Esophagus muscularis mucosa (tissue), 4 donors: ENCODE measurements around the gene SIVA1. TPM values are rescaled to one million over a fixed set of nuclear protein-coding genes. Genes with fewer than 3 reads are reported as not detected.

Source experiments
- DNase-seq: peaks from one replicate; pipeline ENCODE4 v3.0.0-alpha.2; 2017; ENCODE audit errors: extremely low spot score
- H3K27ac ChIP-seq, 4 donors: fragments of 200-600 bp; sonication (generic); replicated peaks in 1 of 4; 1 replicate in 3 of 4; 2 replicates in 1 of 4; pipeline ENCODE4 v1.5.1; 2016 to 2019; ENCODE audit warnings: mild to moderate bottlenecking in 1 of 4
- H3K27me3 ChIP-seq, 4 donors: fragments of 200-600 bp; sonication (generic); one replicate each; pipeline versions ENCODE4 v1.5.1 to v1.6.0; 2016 to 2019
- H3K36me3 ChIP-seq, 4 donors: fragments of 200-600 bp; sonication (generic); one replicate each; pipeline ENCODE4 v1.5.1; 2016 to 2019
- H3K4me1 ChIP-seq, 4 donors: fragments of 200-600 bp; sonication (generic); one replicate each; pipeline ENCODE4 v1.5.1; 2016 to 2019
- H3K4me3 ChIP-seq, 4 donors: fragments of 200-600 bp; sonication (generic); 1 replicate in 2 of 4; 2 replicates in 2 of 4; pipeline ENCODE4 v1.5.1; 2016 to 2019; ENCODE audit warnings: mild to moderate bottlenecking in 4 of 4, moderate library complexity in 1 of 4
- H3K9me3 ChIP-seq, 4 donors: fragments of 200-600 bp; sonication (generic); 1 replicate in 3 of 4; 2 replicates in 1 of 4; pipeline ENCODE4 v1.5.1; 2016 to 2019
- CTCF ChIP-seq, 3 experiments: fragments of 200-600 bp in 2 of 3; fragments of 450-650 bp in 1 of 3; sonication (generic) in 2 of 3; IDR thresholded peaks; one replicate each; pipeline ENCODE4 v1.5.1; 2017 to 2019; ENCODE audit warnings: antibody characterized with exemption in 3 of 3, mild to moderate bottlenecking in 2 of 3, moderate library complexity in 1 of 3
- EP300 ChIP-seq: sonication (generic); formaldehyde crosslinking; IDR thresholded peaks from one replicate; pipeline ENCODE4 v1.6.1; 2017; ENCODE audit warnings: antibody characterized with exemption
- POLR2A ChIP-seq: fragments of 450-650 bp; IDR thresholded peaks from one replicate; pipeline ENCODE4 v1.6.1; 2017; ENCODE audit warnings: antibody characterized with exemption, moderate library complexity, mild to moderate bottlenecking, low read depth
- POLR2AphosphoS5 ChIP-seq, 2 donors: sonication (generic); formaldehyde crosslinking; IDR thresholded peaks; one replicate each; pipeline ENCODE4 v1.6.1; 2017; ENCODE audit warnings: antibody characterized with exemption in 2 of 2
- WGBS: methylation state at CpG from one replicate; pipeline ENCODE4 v1.1.5; 2018; 5-methylcytosine and 5-hydroxymethylcytosine counted together
- intact Hi-C: fragments of 100-400 bp; cut with DNase I; formaldehyde crosslinking; loops from one replicate; pipeline ENCODE4 v1.15.1; 2023
- total RNA-seq, 4 donors: library from RNA; depleted of rRNA; stranded (reverse); fragments of >200 nt; gene quantifications; one replicate each; pipeline versions ENCODE4 v1.1.0 to v1.2.1, GENCODE V29; 2016

The SIVA1 gene
- total RNA-seq, 4 donors from 2014 or later = 207 to 324 (median 290) TPM

DNA sequence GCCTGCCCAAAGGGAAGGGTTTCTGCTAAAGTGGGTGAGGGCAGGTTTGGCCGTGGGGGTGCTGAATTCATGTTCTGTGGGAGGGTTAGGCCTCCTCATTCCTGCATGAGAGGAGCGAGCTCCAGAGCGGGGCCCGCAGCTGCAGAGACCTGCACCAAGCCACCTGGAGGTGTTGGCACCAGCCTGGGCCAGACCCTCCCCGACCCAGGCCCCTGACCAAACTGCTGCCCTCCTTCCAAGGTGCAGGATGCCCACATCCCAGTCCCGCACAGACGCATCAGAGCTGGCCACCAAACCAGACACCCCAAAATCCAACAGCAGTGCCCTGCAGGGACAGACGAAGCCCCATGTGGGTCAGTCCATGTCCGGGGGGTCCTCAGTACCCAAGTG is 18.4 kb upstream of the SIVA1 start:
- Histone ChIP-seq H3K4me3 (no peak overlapping the region), H3K27me3 (no peaks in the 10 kb centered on the region), H3K4me1 (peaks cover 46 to 64% (median 56%) of the 10 kb centered on the region in 4 donors), H3K36me3 (peaks cover 0 to 14% (median 3%) of the 10 kb centered on the region in 4 donors), H3K27ac (peak overlapping the region in 3 of 4 donors; percentile 77 to 82 (median 81)), H3K9me3 (no peaks in the 10 kb centered on the region)
- no peak for DNase-seq
- intact Hi-C loops = no loop called here
- 94% methylated on average over 7 of the region's 9 CpGs for WGBS
- TF ChIP-seq CTCF (IDR thresholded peaks at IDR 0.05) (no peak), EP300 (no peak), POLR2A (no peak), POLR2AphosphoS5 (IDR thresholded peaks at IDR 0.05) (no peak)

- Histone ChIP-seq H3K27me3 (no peaks in the 10 kb centered on the region), H3K36me3 (peaks cover 0 to 20% (median 7%) of the 10 kb centered on the region in 4 donors), H3K27ac (peak overlapping the region; percentile 76 to 82 (median 79)), H3K4me1 (peaks cover 46 to 64% (median 56%) of the 10 kb centered on the region in 4 donors), H3K4me3 (no peak overlapping the region), H3K9me3 (no peaks in the 10 kb centered on the region)
- no peak for DNase-seq
- WGBS = 84% methylated on average over 20 of the region's 31 CpGs
- intact Hi-C loops = no loop called here
- TF ChIP-seq POLR2A (peak; percentile 11), EP300 (no peak)
Measured at GRCh38 chr14:104734991-104735779, 17.8 kb upstream of the SIVA1 start.

- intact Hi-C loops = no loop called here
- Histone ChIP-seq H3K36me3 (peaks cover 0 to 28% (median 10%) of the 10 kb centered on the region in 4 donors), H3K4me3 (no peak overlapping the region), H3K27me3 (no peaks in the 10 kb centered on the region), H3K4me1 (peaks cover 46 to 64% (median 56%) of the 10 kb centered on the region in 4 donors), H3K9me3 (no peaks in the 10 kb centered on the region), H3K27ac (peak overlapping the region; percentile 76 to 82 (median 79))
- no peak for DNase-seq
- 75% methylated on average over 8 of the region's 26 CpGs for WGBS
- TF ChIP-seq EP300 (peak; percentile 60), POLR2A (no peak), POLR2AphosphoS5 (IDR thresholded peaks at IDR 0.05) (peak; percentile 80 to 87), CTCF (IDR thresholded peaks at IDR 0.05) (no peak)
Measured at GRCh38 chr14:104735830-104736642, 16.9 kb upstream of the SIVA1 start.

- Histone ChIP-seq H3K9me3 (no peaks in the 10 kb centered on the region), H3K27me3 (no peaks in the 10 kb centered on the region), H3K27ac (no peak overlapping the region), H3K36me3 (peaks cover 0 to 53% (median 19%) of the 10 kb centered on the region in 4 donors), H3K4me1 (peaks cover 28 to 42% (median 35%) of the 10 kb centered on the region in 4 donors), H3K4me3 (no peak overlapping the region)
- intact Hi-C loops = no loop called here
- TF ChIP-seq POLR2AphosphoS5 (IDR thresholded peaks at IDR 0.05) = no peak
- TF ChIP-seq POLR2A = no peak
- WGBS = 93% methylated on average over 13 of the region's 18 CpGs
- DNase-seq = no peak
Measured at GRCh38 chr14:104738375-104739019, 14.4 kb upstream of the SIVA1 start.

GRCh38 chr14:104739026-104739425 is 13.9 kb upstream of the SIVA1 start:
- Histone ChIP-seq H3K27ac (no peak overlapping the region), H3K4me1 (peaks cover 28 to 36% (median 34%) of the 10 kb centered on the region in 4 donors), H3K27me3 (no peaks in the 10 kb centered on the region), H3K4me3 (no peak overlapping the region), H3K36me3 (peaks cover 0 to 58% (median 22%) of the 10 kb centered on the region in 4 donors), H3K9me3 (no peaks in the 10 kb centered on the region)
- 98% methylated on average over 13 of the region's 17 CpGs for WGBS
- TF ChIP-seq CTCF (IDR thresholded peaks at IDR 0.05) = no peak
- TF ChIP-seq EP300 = no peak
- TF ChIP-seq POLR2AphosphoS5 (IDR thresholded peaks at IDR 0.05) = no peak
- no peak for TF ChIP-seq POLR2A
- no peak for DNase-seq
- intact Hi-C loops = no loop called here
